ENCODE results near the gene ANKZF1. TPM values are rescaled to one million over a fixed set of nuclear protein-coding genes. Genes with fewer than 3 reads are reported as not detected.

The ANKZF1 gene
- total RNA-seq, 3 donors from 2014 or later (not counting 1 experiment from before 2014, with no cell fraction given): 100 to 148 (median 117) TPM

DNA sequence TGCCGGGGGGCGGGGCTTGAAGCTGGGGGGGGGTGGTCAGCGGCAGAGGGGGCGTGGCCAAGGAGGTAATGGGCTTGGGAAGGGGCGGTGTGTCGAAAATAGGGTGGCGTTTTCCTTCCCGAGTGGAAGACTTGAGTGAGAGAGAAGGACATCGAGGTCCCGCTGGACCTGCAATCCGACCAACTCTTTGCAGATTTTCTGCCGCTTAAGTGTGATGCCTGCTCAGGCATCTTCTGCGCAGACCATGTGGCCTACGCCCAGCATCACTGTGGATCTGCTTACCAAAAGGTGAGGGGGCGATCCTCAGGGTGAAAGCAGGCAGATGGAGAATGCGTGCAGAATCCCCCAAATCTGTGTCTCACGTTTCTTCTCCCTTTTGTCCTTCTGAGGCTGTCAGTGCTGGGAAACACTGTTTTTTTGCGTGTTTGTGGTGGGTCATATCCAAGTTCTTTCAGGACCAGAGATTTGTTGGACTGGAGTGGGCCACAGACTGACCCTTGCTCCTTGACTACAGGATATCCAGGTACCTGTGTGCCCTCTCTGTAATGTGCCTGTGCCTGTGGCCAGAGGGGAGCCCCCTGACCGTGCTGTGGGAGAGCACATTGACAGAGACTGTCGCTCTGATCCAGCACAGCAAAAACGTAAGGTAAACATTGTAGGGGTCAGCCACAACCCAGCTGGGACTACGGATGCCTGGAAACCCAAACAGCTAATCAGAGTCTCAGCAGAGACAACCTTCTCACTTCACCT, 22.3 kb upstream of the ANKZF1 start:
- peaks cover 17% of the 10 kb centered on the region for H3K36me3 ChIP-seq (ENCODE audit: control insufficient read depth, insufficient read depth, low read length)
- intact Hi-C loops (cut with micrococcal nuclease): no loop called here
- no peaks in the 10 kb centered on the region for H3K9me3 ChIP-seq (ENCODE audit: control insufficient read depth, insufficient read depth, low read length)
- no peak for TF ChIP-seq CTCF (IDR thresholded peaks at IDR 0.05)
- Mint-ChIP-seq H3K27ac (peak overlapping the region; percentile 92 to 98), H3K4me3 (peak overlapping the region; percentile 90), H3K4me1 (peaks cover 24 to 33% of the 10 kb centered on the region in 2 donors), H3K27me3 (ENCODE audit: low read depth in 2 of 2) (no peaks in the 10 kb centered on the region), H3K9me3 (no peaks in the 10 kb centered on the region), H3K36me3 (no peaks in the 10 kb centered on the region)
- WGBS (ENCODE audit: insufficient coverage): 29% methylated on average over 22 of the region's 22 CpGs
- DNase-seq (no peak), ATAC-seq (no peak)
- H3K4me1 ChIP-seq (ENCODE audit: control insufficient read depth, insufficient read depth, low read length): peaks cover 52% of the 10 kb centered on the region
- H3K4me3 ChIP-seq (ENCODE audit: low read length): peak overlapping the region; percentile 64
- H3K27me3 ChIP-seq (ENCODE audit: control insufficient read depth, insufficient read depth, low read length): no peaks in the 10 kb centered on the region
- peak overlapping the region; percentile 92 for H3K27ac ChIP-seq (ENCODE audit: low read length)

DNA sequence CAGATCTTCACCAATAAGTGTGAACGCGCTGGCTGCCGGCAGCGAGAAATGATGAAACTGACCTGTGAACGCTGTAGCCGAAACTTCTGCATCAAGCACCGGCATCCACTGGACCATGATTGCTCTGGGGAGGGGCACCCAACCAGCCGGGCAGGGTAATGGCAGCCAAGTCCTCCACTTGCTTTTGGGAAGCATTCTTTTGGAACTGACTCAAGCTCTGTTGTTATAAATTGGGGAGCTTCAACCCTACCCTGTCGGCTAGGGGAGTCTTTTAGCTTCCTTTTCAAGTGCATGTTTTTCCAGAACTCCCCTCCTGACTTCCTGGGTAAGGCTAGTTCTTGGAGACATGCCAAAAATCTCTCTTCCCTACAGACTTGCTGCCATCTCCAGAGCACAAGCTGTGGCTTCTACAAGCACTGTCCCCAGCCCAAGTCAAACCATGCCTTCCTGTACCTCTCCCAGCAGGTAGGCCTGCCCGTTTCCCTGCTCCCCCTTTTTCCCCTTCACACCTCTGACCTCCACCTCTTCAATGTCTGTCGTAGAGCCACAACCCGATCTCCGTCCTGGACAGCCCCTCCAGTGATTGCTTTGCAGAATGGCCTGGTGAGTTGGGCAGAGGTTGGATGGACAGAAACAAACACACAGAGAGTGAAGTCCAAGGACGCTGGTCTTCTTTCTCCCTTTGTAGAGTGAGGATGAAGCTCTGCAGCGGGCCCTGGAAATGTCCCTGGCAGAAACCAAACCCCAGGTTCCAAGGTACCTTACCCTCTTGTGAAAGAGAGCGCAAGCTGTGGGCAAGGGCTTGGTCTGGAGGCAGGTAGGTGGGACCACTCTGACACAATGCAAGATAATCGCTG, 21.5 kb upstream of the ANKZF1 start:
- peaks cover 24 to 33% of the 10 kb centered on the region in 2 donors for H3K4me1 Mint-ChIP-seq
- no peak overlapping the region for H3K27ac ChIP-seq (ENCODE audit: low read length)
- peak overlapping the region; percentile 92 to 98 for H3K27ac Mint-ChIP-seq
- H3K27me3 Mint-ChIP-seq (ENCODE audit: low read depth in 2 of 2): no peaks in the 10 kb centered on the region
- peak overlapping the region; percentile 53 for H3K4me3 Mint-ChIP-seq
- H3K9me3 Mint-ChIP-seq: no peaks in the 10 kb centered on the region
- peak in 1 of 2 donors; percentile 15 for DNase-seq
- H3K36me3 ChIP-seq (ENCODE audit: control insufficient read depth, insufficient read depth, low read length): peaks cover 17% of the 10 kb centered on the region
- no peaks in the 10 kb centered on the region for H3K27me3 ChIP-seq (ENCODE audit: control insufficient read depth, insufficient read depth, low read length)
- no peak for TF ChIP-seq CTCF (IDR thresholded peaks at IDR 0.05)
- ATAC-seq: no peak
- intact Hi-C loops (cut with micrococcal nuclease): no loop called here
- WGBS (ENCODE audit: insufficient coverage): 88% methylated on average over 15 of the region's 17 CpGs
- H3K4me1 ChIP-seq (ENCODE audit: control insufficient read depth, insufficient read depth, low read length): peaks cover 52% of the 10 kb centered on the region
- no peaks in the 10 kb centered on the region for H3K36me3 Mint-ChIP-seq
- H3K4me3 ChIP-seq (ENCODE audit: low read length): no peak overlapping the region
- no peaks in the 10 kb centered on the region for H3K9me3 ChIP-seq (ENCODE audit: control insufficient read depth, insufficient read depth, low read length)

DNA sequence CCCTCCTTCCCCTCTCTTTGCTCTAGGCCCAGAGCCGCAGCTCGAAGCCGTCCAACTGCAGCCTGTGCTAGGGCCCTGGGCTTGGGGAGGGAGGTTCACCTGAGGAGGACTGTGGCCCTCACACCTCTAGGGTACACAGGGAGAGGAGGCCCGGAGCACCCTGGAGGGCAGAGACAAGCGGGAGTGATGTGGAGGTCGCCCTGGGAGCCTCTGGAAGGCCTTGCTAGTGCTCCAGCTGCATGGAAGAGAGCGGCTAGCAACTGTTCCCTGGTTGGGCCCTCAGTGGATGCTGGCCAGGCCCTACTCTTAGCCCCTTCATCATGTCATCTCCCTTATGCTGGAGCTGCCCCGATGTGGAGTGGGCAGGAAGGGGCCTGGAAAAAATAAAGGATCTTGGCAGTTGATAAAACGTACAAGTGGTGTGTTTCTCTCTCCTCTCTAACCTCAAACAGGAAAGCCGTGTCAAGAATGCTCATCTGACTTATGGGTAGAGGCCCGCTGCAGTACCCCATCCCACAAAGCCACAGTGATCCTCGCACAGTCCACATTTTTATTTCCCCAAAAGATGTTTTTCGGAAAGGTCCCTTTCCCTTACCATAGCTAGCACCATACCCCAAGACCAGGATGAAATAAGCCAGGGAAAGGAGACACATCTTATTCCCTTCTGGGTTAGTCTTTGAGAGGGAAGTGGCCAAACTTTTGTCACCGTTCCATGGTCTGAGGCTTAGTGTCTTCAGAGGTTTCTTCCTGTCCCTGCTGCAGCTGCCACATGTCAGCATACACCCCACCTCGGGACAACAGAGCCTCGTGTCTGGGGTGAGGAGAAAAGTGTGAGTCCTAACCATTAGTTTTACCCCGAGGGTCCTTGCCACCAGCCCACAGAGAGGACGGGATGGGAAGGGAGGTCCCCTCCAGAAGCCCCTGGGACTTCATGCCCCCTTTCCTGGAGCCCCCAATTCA, 20.1 kb upstream of the ANKZF1 start:
- Histone ChIP-seq H3K4me1 (ENCODE audit: control insufficient read depth, insufficient read depth, low read length) (peaks cover 52% of the 10 kb centered on the region), H3K27ac (ENCODE audit: low read length) (peak overlapping the region; percentile 37), H3K4me3 (ENCODE audit: low read length) (no peak overlapping the region), H3K9me3 (ENCODE audit: control insufficient read depth, insufficient read depth, low read length) (no peaks in the 10 kb centered on the region), H3K27me3 (ENCODE audit: control insufficient read depth, insufficient read depth, low read length) (no peaks in the 10 kb centered on the region), H3K36me3 (ENCODE audit: control insufficient read depth, insufficient read depth, low read length) (peaks cover 17% of the 10 kb centered on the region)
- Mint-ChIP-seq H3K4me3 (no peak overlapping the region), H3K4me1 (peaks cover 24 to 33% of the 10 kb centered on the region in 2 donors), H3K9me3 (no peaks in the 10 kb centered on the region), H3K27ac (peak overlapping the region; percentile 58 to 92), H3K36me3 (no peaks in the 10 kb centered on the region), H3K27me3 (ENCODE audit: low read depth in 2 of 2) (no peaks in the 10 kb centered on the region)
- intact Hi-C loops (cut with micrococcal nuclease): loop anchor here (5.0 kb wide), 1 partner anchor 152 kb away; no protein-coding TSS in a partner anchor
- ATAC-seq (no peak), DNase-seq (peak in 1 of 2 donors; percentile 18)
- no peak for TF ChIP-seq CTCF (IDR thresholded peaks at IDR 0.05)
- WGBS (ENCODE audit: insufficient coverage): 50% methylated on average over 15 of the region's 18 CpGs
